GM21447 (cell line): ENCODE data around the gene PPP1R3D.
"Not testable (repeated sequence)": the region's sequence is repeated elsewhere in the genome, so short reads cannot be mapped to it uniquely, and the experiment has no call there.

Experiments
- ATAC-seq: cut with Tn5 transposase; IDR thresholded peaks from one replicate; pipeline ENCODE4 v1.9.1; 2021; ENCODE audit not compliant: unreplicated experiment

PPP1R3D gene

GRCh38 chr20:59925359-59925758, 14.7 kb downstream of the PPP1R3D start:
- no peak for ATAC-seq

- ATAC-seq: no peak
Measured at GRCh38 chr20:59923514-59923913, 16.6 kb downstream of the PPP1R3D start.

- no peak for ATAC-seq
Measured at GRCh38 chr20:59920944-59921343, 19.2 kb downstream of the PPP1R3D start.

- ATAC-seq: no peak
Measured at GRCh38 chr20:59912609-59913008, 27.5 kb downstream of the PPP1R3D start.

- no peak for ATAC-seq
Measured at GRCh38 chr20:59911041-59911440, 29.1 kb downstream of the PPP1R3D start.

GRCh38 chr20:59908855-59909254, 31.2 kb downstream of the PPP1R3D start:
- no peak for ATAC-seq

GRCh38 chr20:59903621-59904020, 36.5 kb downstream of the PPP1R3D start:
- ATAC-seq: no peak

GRCh38 chr20:59902470-59902869, 37.6 kb downstream of the PPP1R3D start:
- no peak for ATAC-seq

GRCh38 chr20:59895908-59896307, 44.2 kb downstream of the PPP1R3D start:
- no peak for ATAC-seq

- no peak for ATAC-seq
Measured at GRCh38 chr20:59891581-59891980, 48.5 kb downstream of the PPP1R3D start.

- not testable (repeated sequence) for ATAC-seq
Measured at GRCh38 chr20:59890035-59890434, 50.1 kb downstream of the PPP1R3D start.

- no peak for ATAC-seq
Measured at GRCh38 chr20:59888050-59888449, 52.1 kb downstream of the PPP1R3D start.
